Stimulated activated CD4-positive, alpha-beta T cell treated with anti-CD3 and anti-CD28 coated beads, TNF-alpha, amount 100 ng/mL, for 1 hour (primary cell): ENCODE data around the gene MRPL20.
A peak's percentile ranks its signal among the peaks of the same experiment; 100 is the strongest.
"Not testable (repeated sequence)": the region's sequence is repeated elsewhere in the genome, so short reads cannot be mapped to it uniquely, and the experiment has no call there.

ENCODE experiments used
- DNase-seq, 3 donors: peaks; one replicate each; pipeline ENCODE4 v3.0.0-alpha.2; 2020; ENCODE audit warnings: low read depth in 3 of 3, low spot score in 1 of 3

The MRPL20 gene

DNA sequence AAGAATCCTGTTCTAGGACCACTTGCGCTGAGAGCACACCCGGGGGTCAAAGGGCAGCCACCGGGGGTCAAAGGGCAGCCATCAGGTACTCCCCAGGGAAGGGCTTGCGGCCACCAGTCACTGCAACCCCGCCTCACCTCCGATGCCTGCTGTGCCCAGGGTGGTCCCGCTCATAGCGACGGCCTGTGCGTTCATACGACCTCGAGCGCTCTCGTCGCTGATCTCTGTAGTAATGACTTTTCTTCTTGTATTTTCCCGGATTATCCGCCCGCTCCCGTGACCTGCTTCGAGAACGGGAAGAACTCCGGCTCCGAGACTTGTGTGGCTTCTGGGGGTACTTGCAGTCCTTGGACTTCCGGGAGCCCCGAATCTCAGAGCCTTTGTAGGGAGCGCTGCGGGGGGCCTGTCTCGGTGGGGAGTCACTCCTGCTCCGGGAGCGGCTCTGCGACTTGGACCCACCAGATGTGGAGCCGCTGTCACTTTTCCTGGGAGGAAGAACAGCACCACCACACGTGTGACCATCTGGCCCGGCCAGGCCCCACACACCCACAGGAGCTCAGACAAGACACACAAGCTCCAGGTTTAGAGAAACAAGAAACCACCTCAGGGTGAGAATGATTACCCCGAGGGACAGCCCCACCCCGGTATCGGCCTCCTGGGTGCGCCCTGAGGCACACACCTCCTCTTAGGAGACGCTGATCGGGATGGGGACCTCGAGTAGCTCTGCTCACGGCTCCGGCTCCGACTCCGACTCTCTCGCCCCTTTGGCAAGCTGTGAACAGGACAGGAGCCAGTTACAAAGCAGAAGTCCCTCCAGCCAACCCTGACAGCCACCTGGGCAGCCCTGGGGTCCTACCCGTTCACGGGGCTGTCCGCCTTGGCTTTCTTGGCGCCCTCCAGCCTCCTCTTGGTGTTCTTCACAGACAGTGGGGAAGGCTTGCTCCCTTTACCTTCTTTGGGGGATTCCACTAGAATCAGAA is 19.7 kb downstream of the MRPL20 start:
- no peak for DNase-seq

DNA sequence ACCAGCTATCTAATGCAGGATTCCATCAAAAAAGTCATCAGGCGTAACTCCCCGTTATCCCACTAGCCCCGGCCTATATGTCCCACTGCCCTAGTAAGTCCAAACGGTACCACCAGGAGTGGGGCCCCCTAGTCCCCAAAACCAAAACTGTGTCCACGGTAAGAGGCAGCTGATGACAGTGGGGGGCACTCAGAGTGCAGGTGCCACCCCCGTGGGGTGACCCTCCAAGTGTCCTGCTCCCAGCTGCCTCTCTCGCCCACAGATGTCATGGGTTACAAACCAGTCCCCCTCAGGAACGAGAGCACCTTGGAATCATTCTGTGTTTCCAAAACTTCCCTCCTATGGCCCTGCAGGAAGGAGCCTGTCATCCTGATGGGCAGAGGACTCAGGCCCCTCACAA is 21.2 kb downstream of the MRPL20 start:
- DNase-seq = no peak

DNA sequence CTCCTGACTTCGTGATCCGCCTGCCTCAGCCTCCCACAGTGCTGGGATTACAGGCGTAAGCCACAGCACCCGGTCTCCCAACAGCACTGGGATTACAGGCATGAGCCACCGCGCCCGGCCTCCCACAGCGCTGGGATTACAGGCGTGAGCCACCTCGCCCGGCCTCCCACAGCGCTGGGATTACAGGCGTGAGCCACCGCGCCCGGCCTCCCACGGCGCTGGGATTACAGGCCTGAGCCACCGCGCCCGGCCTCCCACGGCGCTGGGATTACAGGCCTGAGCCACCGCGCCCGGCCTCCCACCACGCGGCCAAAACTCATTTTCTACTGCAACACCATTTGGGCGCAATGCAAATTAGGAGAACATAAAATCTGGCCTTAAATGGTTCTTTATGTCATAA is 21.8 kb downstream of the MRPL20 start:
- not testable (repeated sequence) for DNase-seq

DNA sequence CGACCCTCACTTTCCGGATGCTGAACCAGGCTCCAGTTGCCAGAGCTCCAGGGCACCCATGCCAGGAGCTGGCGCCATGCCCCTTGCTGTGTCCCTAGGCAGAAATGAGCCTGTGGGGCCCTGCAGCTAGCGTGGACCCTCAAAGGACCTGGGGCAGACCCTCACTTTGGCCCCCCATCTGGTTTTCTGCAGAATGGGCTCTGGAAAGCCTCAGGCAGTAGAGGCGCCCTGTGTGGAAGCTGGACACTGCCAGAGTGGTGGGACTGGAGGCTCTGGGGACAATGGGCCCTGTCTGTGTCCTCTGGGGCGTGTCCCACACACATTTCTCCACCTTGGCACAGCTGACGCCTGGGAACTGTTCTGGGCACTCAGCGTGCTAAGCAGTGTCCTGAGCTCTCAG is 25.8 kb downstream of the MRPL20 start:
- DNase-seq = no peak

DNA sequence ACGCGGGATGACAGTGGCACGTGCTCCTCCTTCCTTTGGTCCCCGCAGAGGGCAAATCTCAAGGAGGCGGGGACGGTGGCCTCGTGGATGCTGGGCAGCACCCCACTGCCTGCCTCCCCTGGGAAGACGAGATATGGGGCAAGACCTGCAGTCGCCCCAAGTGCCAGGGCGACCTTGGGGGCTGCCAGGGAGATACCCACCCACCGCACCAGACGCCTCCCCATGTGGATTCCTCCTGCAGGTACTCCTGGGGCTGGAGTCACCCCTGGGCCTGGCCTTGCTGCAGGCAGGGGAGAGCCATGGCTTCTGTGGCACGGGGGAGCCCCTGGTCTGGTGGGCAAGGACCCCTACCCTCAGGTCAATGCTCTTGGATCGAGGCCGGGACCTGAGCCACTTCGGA is 26.2 kb downstream of the MRPL20 start:
- DNase-seq = no peak

DNA sequence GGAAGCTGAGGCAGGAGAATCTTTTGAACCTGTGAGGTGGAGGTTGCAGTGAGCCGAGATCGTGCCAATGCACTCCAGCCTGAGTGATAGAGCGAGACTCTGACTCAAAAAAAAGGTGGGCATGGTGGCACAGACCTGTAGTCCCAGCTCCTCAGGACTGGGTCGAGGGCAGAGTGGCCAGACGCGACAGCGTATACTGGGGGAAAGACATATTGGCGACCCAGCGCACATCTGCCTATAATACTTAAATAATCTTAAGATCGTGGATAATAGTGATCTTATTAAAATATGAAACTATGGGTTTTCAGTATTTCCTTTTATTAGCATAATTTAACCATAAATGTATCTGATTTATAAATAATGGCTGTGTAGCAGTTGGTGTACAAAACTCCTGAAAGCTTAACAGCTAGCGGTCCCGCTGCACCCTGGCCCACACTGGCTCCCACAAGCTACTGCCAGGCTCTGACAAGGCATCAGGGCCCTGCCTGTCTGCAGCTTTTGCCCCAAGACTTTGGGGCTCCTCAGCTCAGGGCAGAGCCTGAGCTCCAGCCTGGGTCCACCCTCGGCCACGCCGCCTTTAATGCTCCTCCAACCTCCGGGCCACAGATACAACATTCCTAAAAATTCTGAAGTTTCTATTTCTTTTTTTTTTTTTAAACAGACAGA is 29.4 kb downstream of the MRPL20 start:
- no peak for DNase-seq

DNA sequence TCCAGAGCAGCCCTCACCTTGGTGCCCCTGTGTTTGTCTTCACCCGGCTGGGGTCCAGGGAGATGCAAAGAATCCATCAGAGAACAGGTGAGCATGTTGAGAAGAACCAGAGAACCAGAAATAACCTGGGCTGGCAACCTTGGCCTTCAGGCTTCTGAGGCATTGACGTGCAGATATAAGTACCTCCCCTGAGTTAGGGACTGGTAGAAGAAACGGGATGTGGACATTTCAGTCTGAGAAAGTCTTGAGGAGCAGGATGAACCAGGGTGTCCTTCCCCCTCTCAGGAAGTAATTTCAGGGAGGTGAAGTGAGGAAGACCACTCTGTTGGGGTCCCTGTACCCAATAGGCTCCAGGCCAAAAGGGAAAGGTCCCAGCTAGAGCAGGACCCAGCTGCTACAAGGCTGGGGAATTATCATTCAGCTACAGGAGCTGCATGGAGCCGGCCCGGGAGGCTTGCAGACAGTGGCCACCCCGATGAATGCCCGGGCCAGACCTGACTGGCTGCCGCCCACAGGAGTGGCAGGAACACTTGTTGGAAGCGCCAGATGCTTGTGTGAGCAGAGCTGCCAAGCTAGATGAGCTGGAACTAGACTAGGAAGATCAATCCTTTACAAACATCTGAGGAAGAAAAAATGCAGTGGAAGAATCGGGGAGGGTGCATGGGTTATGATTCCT is 30.4 kb downstream of the MRPL20 start:
- no peak for DNase-seq

DNA sequence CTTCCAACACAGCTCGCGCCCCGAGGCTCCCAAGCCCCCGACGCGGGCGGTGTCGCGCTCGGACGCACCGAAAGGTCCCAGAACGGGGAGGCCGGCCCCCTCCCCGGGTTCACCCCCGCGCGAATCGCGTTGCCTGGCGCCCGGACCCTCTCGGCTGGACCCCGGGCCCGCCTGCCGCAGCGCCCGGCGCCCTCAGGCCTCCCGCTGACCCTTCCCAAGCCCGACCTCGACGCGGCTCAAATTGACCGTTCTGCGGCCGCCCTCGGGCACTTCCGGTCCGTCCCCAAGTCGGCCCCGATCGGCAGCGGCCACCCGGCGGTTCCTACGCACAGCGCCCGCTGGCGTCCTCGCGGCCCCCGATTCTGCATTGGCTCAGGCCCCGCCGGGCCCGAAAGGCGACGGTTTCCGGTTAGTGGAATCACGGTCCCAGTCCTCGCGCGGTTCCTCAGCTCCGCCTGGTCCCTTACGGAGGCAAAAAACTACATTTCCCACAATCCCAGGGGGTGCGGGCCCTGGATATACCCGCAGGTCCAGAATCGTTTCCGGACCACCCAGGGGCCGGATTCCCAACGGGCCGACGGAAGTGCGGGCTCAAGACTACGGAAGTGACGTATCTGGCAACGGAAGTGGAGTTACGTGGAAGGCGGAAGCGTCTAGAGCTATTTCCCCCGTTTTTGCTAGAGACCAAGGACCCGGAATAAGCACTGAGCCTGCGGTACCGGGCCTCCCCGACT is 32.0 kb downstream of the MRPL20 start, which contains the start of gene AURKAIP1:
Gene AURKAIP1 (minus strand): TSS at position 279 of the 734 bp plus-strand sequence. CDS start 451 bp downstream, outside the sequence.
- DNase-seq = peak; percentile 86 to 96 (median 87)

DNA sequence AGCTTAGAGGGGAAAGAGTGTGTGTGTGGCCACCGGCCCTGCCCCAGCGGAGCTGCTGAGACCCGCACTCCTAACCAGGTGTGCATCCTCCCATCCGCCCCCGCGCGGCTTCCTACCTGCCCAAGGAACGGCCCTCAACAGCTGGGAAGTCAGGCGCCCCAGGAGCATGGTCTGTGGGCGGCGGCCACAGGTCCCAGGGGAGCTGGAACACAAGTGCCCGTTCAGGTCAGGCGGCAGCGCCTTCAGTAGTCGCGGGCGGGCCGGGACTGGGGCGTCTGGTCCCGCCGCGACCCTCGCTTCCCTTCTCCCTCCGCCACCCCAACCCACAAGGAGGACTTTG is 32.5 kb downstream of the MRPL20 start:
- no peak for DNase-seq

DNA sequence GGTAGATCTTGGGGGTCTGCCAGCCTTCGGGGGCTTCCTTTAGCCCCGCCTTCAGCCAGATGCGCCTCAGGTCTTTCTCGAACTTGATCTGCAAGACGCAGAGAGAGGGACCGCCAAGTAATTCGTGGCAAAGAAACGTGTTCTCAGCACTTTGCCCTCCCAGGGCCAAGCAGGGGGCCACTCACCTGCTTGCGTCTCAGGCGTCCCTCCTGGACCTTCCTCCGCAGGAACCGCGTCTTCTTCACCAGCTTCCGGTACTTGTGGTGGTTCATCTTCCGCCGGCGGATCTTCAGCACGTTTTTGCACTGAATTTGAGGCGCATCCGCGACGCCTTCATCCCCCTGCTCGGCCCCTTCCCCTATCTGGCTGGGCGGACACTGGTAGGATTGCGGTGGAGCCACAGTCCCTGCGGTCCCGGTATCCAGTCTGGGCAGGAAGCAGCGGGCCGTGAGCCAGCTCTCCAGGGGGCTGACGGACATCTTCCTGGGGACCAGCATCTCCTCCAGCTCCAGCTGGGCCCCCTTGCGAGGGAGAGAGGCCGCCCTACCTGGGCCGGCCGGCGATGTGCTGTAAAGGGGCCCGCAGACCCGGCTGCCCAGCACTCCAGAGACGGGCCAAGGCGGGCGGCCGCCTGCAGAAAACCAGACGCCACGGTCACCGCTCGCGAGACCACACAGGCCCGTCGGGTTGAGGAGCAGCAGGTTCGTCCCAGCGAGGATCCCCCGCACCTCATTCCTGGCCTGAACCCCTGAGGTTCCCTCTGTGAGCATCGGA is 33.1 kb downstream of the MRPL20 start:
- DNase-seq = no peak

DNA sequence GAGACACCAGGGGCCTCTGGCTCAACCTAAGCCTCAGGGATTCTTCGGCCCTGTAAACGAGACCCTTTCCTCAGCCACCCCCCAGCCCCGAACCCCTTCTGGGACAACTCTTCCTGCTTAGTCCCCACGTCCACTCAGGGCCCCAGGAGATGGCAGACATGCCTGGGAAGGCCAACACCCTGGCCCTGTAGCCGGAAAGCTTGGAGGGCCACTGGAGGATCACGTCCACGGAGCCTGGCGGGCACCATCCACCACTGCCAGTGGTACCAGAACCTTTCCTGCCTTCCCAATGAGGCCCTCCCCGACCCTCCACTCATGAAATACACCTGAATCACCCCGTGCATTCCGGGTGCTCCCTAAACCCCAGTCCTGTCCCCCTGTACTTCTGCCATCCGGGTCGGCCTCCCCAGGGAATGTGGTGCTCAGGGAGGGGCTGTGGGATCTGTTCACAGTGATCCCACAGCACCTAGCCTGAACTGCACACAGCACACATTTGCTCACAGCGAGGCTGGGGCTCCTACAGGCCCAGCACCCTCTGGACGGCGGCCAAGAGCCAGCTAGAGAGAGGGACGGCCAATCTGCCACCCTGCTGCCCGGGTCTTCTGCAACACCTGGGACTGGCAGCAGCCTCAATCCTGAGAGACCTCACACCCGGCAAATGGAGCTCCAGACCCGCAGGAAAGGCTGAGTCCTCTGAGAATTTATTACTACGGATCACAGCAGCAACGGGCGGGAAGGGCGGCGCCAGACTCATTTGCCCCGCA is 33.9 kb downstream of the MRPL20 start:
- no peak for DNase-seq

DNA sequence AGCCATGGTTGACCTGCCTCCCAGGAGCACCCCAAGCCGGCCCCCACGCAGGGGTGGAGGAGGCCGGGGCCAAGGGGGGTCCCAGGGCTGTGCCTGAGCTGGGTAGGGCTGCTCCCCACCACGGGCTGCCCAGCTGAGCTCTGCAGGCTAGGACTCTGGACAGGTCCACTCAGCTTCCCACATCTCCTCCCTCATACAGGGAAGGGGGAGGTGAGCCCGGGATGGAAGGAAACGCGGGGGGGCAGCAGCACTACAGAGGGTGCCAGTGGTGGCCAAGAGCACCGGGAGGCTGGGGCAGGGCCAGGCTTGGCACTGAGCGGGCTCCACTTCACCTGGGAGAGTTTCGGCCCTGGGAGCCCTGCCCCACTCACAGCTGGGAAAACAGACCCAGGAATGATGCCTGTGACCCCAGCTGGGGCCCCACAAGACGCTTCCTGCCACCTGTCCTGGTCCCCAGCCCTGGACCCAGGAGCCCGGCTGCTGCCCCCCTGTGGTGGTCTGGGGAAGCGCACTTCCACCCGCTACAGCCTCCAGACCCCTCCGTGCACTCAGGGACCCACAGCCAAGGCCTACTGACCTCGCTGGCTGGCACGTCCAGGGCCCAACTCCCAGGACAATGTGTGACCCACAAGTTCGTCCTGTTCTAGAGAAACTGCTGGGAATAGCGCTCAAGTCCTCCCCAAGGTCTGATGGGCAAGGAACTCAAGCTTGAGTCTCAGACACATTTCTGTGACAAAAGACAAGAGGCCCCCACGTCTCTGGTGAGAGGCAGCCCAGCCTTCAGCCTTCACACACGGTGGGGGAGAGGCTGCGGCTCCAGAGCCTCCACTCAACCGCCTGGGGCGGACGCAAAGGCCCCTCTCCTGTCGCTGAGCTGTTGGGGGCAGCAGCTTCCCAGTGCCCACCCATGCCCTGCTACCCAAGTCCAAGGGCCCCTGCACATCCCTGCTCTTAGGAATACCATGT is 35.1 kb downstream of the MRPL20 start:
- peak; percentile 36 to 76 (median 57) for DNase-seq

DNA sequence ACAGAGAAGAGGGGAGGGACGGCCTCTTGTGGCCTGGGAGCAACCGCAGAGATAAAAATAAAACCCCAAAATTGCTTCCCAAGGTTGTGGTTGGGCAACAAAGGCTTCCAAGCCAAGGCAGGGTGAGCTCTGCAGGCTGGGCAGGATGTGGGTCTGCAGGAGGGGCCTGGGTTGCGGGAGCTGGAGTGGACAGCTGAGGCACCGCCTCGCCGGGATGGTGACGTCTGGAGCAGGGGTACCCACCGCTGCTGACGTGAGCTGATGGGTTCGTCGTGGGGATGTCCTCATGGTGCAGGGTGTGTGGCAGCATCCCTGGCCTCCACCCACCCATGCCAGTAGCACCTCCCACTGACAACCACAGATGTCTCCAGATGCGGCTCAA is 35.7 kb downstream of the MRPL20 start:
- peak in 1 of 3 donors; percentile 26 for DNase-seq

DNA sequence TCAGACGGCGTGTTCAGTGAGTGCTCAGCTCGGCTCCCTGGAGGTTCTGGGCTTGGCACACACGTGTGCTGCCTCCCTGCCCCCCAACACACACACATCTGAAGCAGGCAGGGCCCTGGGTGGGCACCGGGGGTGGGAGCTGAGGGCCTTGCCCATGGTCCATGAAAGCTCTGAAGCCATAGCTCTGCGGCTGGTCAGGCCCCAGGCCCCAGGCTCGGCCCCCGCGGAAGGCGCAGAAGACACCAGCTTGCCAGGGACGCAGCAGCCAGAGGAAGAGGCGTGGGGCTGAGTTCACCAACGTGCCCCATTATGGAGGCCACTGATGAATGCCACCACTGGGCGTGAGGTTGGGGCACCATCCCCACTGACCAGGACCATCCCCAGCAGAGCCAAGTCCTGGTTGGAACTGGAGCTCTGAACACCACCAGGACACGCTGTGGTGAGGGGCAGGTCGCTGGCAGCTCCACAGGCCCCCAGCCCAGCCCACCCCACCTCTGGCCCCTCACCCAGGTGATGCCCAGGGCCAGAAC is 36.3 kb downstream of the MRPL20 start:
- DNase-seq = no peak

DNA sequence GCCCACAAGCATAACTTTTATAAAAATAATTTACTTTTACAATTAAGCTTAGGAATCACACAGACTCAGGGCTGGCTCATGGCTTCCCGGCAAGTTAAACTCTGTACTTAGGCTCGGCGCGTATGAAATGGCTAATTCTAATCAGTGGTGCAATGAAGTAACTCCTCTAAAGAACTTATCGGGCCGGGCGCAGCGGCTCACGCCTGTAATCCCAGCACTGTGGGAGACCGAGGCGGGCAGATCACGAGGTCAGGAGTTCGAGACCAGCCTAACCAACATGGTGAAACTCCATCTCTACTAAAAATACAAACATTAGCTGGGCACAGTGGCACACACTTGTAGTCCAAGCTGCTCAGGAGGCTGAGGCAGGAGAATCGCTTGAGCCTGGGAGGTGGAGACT is 37.0 kb downstream of the MRPL20 start:
- not testable (repeated sequence) for DNase-seq

DNA sequence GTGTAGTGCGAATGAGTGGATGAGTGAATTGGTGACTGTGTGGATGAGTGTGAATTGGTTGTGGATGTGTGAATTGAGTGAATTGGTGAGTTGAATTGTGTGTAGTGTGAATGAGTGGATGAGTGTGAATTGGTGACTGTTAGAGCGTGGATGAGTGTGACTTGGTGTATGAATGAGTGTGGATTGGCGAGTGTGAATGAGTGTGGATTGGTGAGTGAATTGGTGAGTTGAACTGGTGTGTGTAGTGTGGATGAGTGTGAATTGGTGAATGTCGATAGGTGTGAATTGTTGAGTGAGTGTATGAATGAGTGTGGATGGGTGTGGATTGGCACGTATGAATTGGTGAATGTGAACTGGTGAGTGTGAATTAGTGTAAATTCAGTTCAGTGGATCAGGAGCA is 39.8 kb downstream of the MRPL20 start:
- DNase-seq = no peak

DNA sequence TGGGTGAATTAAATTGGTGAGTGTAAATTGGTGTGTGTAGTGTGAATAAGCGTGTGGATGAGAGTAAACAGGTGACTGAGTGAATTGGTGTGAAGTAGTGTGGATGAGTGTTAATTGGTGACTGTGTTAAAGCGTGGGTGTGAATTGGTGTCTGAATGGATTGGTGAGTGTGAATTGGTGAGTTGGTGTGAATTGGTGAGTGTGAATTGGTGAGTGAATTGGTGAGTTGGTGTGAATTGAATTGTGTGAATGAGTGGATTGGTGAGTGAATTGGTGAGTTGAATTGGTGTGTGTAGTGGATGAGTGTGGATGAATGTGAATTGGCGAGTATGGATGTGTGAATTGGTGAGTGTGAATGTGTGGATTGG is 40.4 kb downstream of the MRPL20 start:
- no peak for DNase-seq
